B cell (primary cell): Measurements from ENCODE around the gene ABCF1. TPM values are rescaled to one million over a fixed set of nuclear protein-coding genes. Genes with fewer than 3 reads are reported as not detected.

Experiments used
- ATAC-seq: fragments of 200-7000 bp; cut with Tn5 transposase; one replicate; pipeline ENCODE4 v1.10.0; 2021; ENCODE audit warnings: low read depth, mild to moderate bottlenecking, moderate number of reproducible peaks, moderate library complexity
- CTCF ChIA-PET: fragments of 350-600 bp; sonication (Branson Sonifier 250); formaldehyde crosslinking; loops from one replicate; lab custom pipeline; 2021; ENCODE audit warnings: antibody characterized with exemption, inconsistent platforms; lab: Charles Lee
- POLR2A ChIA-PET: fragments of 350-600 bp; sonication (Branson Sonifier 250); formaldehyde crosslinking; loops from one replicate; lab custom pipeline; 2021; ENCODE audit warnings: antibody characterized with exemption; lab: Charles Lee
- DNase-seq: peaks from one replicate; pipeline ENCODE4 v3.0.0; 2013
- H2AFZ ChIP-seq: 2 replicates; pipeline ENCODE4 v1.6.1; 2012; ENCODE audit warnings: mild to moderate bottlenecking, low read depth, low read length; ENCODE audit not compliant: insufficient read depth, poor library complexity, severe bottlenecking
- H3K27ac ChIP-seq, 2 donors: 1 replicate in 1 of 2; 2 replicates in 1 of 2; pipeline ENCODE4 v1.5.1; 2012 to 2013; ENCODE audit warnings: low read length in 2 of 2, mild to moderate bottlenecking in 2 of 2, moderate library complexity in 1 of 2
- H3K27me3 ChIP-seq, 4 experiments: fragments of 200-600 bp in 1 of 4; sonication (generic) in 1 of 4; replicated peaks in 1 of 4; 1 replicate in 2 of 4; 2 replicates in 2 of 4; pipeline versions ENCODE4 v1.6.1 to v1.7.0; 2013 to 2016; ENCODE audit warnings: low read length in 3 of 4, mild to moderate bottlenecking in 2 of 4, mixed read lengths in 1 of 4, moderate library complexity in 1 of 4; ENCODE audit not compliant: insufficient read depth in 4 of 4, control insufficient read depth in 3 of 4; ENCODE audit errors: control extremely low read depth in 1 of 4
- H3K36me3 ChIP-seq, 2 experiments: replicated peaks in 1 of 2; 1 replicate in 1 of 2; 2 replicates in 1 of 2; pipeline versions ENCODE4 v1.6.1 to v1.7.1; 2013; ENCODE audit warnings: low read length in 1 of 2; ENCODE audit not compliant: insufficient read depth in 2 of 2, control insufficient read depth in 1 of 2; ENCODE audit errors: control extremely low read depth in 1 of 2, extremely low read depth in 1 of 2
- H3K4me1 ChIP-seq, 2 donors: fragments of 200-600 bp in 1 of 2; sonication (generic) in 1 of 2; 1 replicate in 1 of 2; 2 replicates in 1 of 2; pipeline versions ENCODE4 v1.5.1 to v1.6.1; 2013 to 2017; ENCODE audit warnings: low read length in 2 of 2; ENCODE audit not compliant: control insufficient read depth in 2 of 2, insufficient read depth in 2 of 2
- H3K4me2 ChIP-seq: replicated peaks from 2 replicates; pipeline ENCODE3; 2012; ENCODE audit warnings: mild to moderate bottlenecking, low read depth, low read length; ENCODE audit not compliant: poor library complexity, severe bottlenecking
- H3K4me3 ChIP-seq, 5 experiments: fragments of 200-600 bp in 1 of 5; sonication (generic) in 1 of 5; 1 replicate in 3 of 5; 2 replicates in 2 of 5; pipeline versions ENCODE4 v1.5.1 to v1.7.0; 2011 to 2016; ENCODE audit warnings: low read length in 4 of 5, mild to moderate bottlenecking in 4 of 5, low read depth in 2 of 5, control low read depth in 1 of 5, moderate library complexity in 1 of 5; ENCODE audit not compliant: insufficient read depth in 1 of 5; ENCODE audit errors: control extremely low read depth in 1 of 5, extremely low read depth in 1 of 5
- H3K79me2 ChIP-seq: fragments of 200-600 bp; sonication (generic); one replicate; pipeline ENCODE4 v1.6.0; 2016; ENCODE audit warnings: low read length; ENCODE audit not compliant: control insufficient read depth, insufficient read depth
- H3K9ac ChIP-seq: fragments of 200-600 bp; sonication (generic); 2 replicates; pipeline ENCODE4 v1.6.1; 2017; ENCODE audit warnings: mild to moderate bottlenecking, low read length, moderate library complexity
- H3K9me3 ChIP-seq, 3 donors: one replicate each; pipeline versions ENCODE4 v1.6.1 to v1.7.1; 2013; ENCODE audit warnings: low read length in 2 of 3; ENCODE audit not compliant: control insufficient read depth in 2 of 3, insufficient read depth in 1 of 3; ENCODE audit errors: control extremely low read depth in 1 of 3
- H4K20me1 ChIP-seq: 2 replicates; pipeline ENCODE4 v1.6.0; 2012; ENCODE audit warnings: mild to moderate bottlenecking, low read length; ENCODE audit not compliant: insufficient read depth, control insufficient read depth, poor library complexity, severe bottlenecking
- H3K27ac Mint-ChIP-seq: one replicate; pipeline ENCODE4 v1.8.0; 2021; ENCODE audit warnings: mixed read lengths
- H3K27me3 Mint-ChIP-seq: one replicate; pipeline ENCODE4 v1.8.0; 2021; ENCODE audit warnings: mixed read lengths
- H3K4me1 Mint-ChIP-seq: one replicate; pipeline ENCODE4 v1.8.0; 2021; ENCODE audit warnings: mixed read lengths
- H3K4me3 Mint-ChIP-seq: one replicate; pipeline ENCODE4 v1.8.0; 2021; ENCODE audit warnings: mixed read lengths
- H3K9me3 Mint-ChIP-seq: one replicate; pipeline ENCODE4 v1.8.0; 2022; ENCODE audit warnings: mixed read lengths; ENCODE audit not compliant: insufficient read depth
- CTCF ChIP-seq: fragments of 200-600 bp; IDR thresholded peaks from one replicate; pipeline ENCODE4 v1.8.0; 2022; ENCODE audit warnings: antibody characterized with exemption, mild to moderate bottlenecking
- EZH2 ChIP-seq: IDR thresholded peaks from 2 replicates; pipeline ENCODE4 v1.6.1; 2012; ENCODE audit warnings: borderline replicate concordance, low read depth, mild to moderate bottlenecking, moderate library complexity, low read length; ENCODE audit not compliant: insufficient read depth, poor library complexity, severe bottlenecking
- WGBS: methylation state at CpG from one replicate; pipeline ENCODE4 v1.1.5; 2013; ENCODE audit warnings: missing lambda C conversion rate; ENCODE audit not compliant: insufficient coverage; 5-methylcytosine and 5-hydroxymethylcytosine counted together
- intact Hi-C: fragments of 100-400 bp; cut with micrococcal nuclease; formaldehyde crosslinking; loops from one replicate; pipeline ENCODE4 v1.10.0; 2022
- polyA plus RNA-seq: library from polyadenylated mRNA; depleted of rRNA; stranded (reverse); fragments of >200 nt; gene quantifications from 2 replicates; pipeline ENCODE4 v1.2.3, GENCODE V29; 2012
- total RNA-seq, 2 donors: library from RNA; stranded (reverse); fragments of 120-200 nt in 1 of 2; gene quantifications; 1 replicate in 1 of 2; 2 replicates in 1 of 2; pipeline versions ENCODE4 v1.2.3 to v1.2.4, GENCODE V29; 2013 to 2022

ABCF1 gene
- total and polyA plus RNA-seq, 2 donors (not counting 1 experiment from before 2014, with no cell fraction given), result 22.8 to 60.9 TPM

- no peak for DNase-seq
- Mint-ChIP-seq H3K27me3 (no peaks in the 10 kb centered on the region), H3K4me3 (no peak overlapping the region), H3K27ac (peak overlapping the region; percentile 71), H3K4me1 (peaks cover 62% of the 10 kb centered on the region), H3K9me3 (no peaks in the 10 kb centered on the region)
- H3K4me1 ChIP-seq, result peaks cover 33 to 35% of the 10 kb centered on the region in 2 donors
- peaks cover 85% of the 10 kb centered on the region for H3K79me2 ChIP-seq
- H3K9me3 ChIP-seq, result no peaks in the 10 kb centered on the region
- no peak overlapping the region for H3K4me2 ChIP-seq
- H3K27ac ChIP-seq, result peak overlapping the region in 1 of 2 donors; percentile 99
- TF ChIP-seq EZH2, result no peak
- TF ChIP-seq CTCF, result no peak
- intact Hi-C loops, result loop anchor here (10.0 kb wide), 1 partner anchor 743 kb away; the partner anchor contains the start of gene HLA-B
- H3K27me3 ChIP-seq, result no peaks in the 10 kb centered on the region
- no peak overlapping the region for H2AFZ ChIP-seq
- no peak overlapping the region for H3K4me3 ChIP-seq
- peaks cover 2 to 38% of the 10 kb centered on the region in 2 experiments for H3K36me3 ChIP-seq
- POLR2A ChIA-PET, result interaction anchor here (1.7 to 4.0 kb wide), 2 partner anchors 15 to 60 kb away, joined by 5 to 22 read pairs; partner anchors contain the start of genes ATAT1 and DHX16
- no CpG with 5 or more reads among the region's 1 CpG for WGBS
- no peak overlapping the region for H3K9ac ChIP-seq
- peaks cover 22% of the 10 kb centered on the region for H4K20me1 ChIP-seq
- ATAC-seq, result no peak
- CTCF ChIA-PET, result interaction anchor here (0.8 to 4.8 kb wide), 9 partner anchors 11 to 130 kb away, joined by 3 to 41 read pairs (median 5); no protein-coding TSS in a partner anchor
Observed at GRCh38 chr6:30612213-30612612, 41.0 kb downstream of the ABCF1 start.

- H3K9ac ChIP-seq, result no peak overlapping the region
- no peaks in the 10 kb centered on the region for H3K9me3 ChIP-seq
- H4K20me1 ChIP-seq, result peaks cover 18% of the 10 kb centered on the region
- Mint-ChIP-seq H3K27ac (peak overlapping the region; percentile 87), H3K4me3 (no peak overlapping the region), H3K27me3 (no peaks in the 10 kb centered on the region), H3K4me1 (peaks cover 61% of the 10 kb centered on the region), H3K9me3 (no peaks in the 10 kb centered on the region)
- ChIA-PET POLR2A (interaction anchor here (1.5 to 4.0 kb wide), 3 partner anchors 14 to 104 kb away, joined by 3 to 22 read pairs (median 5); partner anchors contain the start of genes ATAT1, DHX16 and MDC1), CTCF (interaction anchor here (1.1 to 4.8 kb wide), 11 partner anchors 12 to 131 kb away, joined by 3 to 41 read pairs (median 5); partner anchors contain the start of gene ABCF1)
- H3K27me3 ChIP-seq, result no peaks in the 10 kb centered on the region
- no peak overlapping the region for H3K4me3 ChIP-seq
- intact Hi-C loops, result loop anchor here (10.0 kb wide), 1 partner anchor 742 kb away; the partner anchor contains the start of gene HLA-B
- peak overlapping the region; percentile 30 to 99 for H3K27ac ChIP-seq
- TF ChIP-seq EZH2 (no peak), CTCF (no peak)
- no peak overlapping the region for H3K4me2 ChIP-seq
- DNase-seq (no peak), ATAC-seq (no peak)
- WGBS, result 81% methylated on average over 3 of the region's 6 CpGs
- H3K36me3 ChIP-seq, result peaks cover 0 to 33% of the 10 kb centered on the region in 2 experiments
- peaks cover 79% of the 10 kb centered on the region for H3K79me2 ChIP-seq
- peaks cover 33 to 35% of the 10 kb centered on the region in 2 donors for H3K4me1 ChIP-seq
- H2AFZ ChIP-seq, result no peak overlapping the region
Observed at GRCh38 chr6:30612687-30613248, 41.5 kb downstream of the ABCF1 start.
